Measurements from ENCODE around the gene COG5.
"Not testable (repeated sequence)": the region's sequence is repeated elsewhere in the genome, so short reads cannot be mapped to it uniquely, and the experiment has no call there.

Gene COG5

DNA sequence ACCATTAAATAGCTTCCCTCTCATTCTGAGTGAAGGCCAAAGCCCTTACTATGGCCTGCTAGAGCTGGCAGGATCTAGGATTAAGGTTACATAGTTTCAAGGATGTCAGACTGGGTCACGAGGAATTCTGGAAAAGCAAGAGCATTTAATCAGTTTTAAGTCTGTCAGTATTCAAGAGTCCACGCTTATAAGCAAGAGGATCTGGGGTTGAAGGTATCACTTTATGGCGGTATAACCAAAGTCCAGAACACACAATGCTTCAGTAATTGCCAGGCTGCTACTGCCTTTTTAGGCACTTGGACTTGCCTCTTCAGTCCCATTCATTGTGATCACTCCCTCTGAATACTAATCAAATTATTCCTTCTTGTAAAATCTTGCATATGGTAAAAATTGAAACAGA is 293.9 kb downstream of the COG5 start:
- DNase-seq, result no peak

DNA sequence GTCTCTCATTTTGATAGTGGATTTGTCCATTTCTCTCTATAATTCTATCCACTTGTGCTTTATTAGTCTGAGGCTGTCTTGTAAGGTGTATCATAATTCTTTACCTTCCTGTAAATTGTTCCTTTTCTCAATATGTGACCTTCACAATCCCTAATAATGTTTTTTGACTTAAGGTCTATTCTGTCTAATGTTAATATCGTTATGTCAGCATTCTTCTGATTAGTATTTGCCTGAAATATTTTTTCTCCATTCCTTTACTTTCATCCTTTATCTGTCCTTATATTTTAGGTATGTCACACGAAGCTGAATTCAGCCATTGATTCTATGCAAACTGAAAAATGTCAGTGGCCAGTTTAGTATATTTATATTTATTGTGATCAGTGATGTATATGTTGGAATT is 295.1 kb downstream of the COG5 start:
- no peak for DNase-seq

DNA sequence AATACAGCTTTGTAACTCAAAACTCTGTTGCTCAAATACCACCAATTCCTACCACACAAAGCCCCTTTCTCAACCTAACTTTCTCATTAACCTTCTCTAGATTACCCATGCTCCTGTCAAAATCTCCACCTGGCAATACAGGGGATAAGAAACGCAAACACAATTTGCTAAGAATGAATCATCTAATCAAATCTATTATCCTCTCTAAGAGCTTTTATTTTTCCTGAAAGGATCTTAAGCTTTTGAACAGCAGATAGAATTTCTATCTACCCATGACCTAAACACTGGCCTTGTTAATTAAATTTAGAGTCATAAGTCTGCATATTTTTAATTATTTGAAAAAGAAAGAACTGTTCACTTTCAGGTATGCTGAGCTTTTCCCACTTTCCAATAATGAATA is 296.6 kb downstream of the COG5 start:
- DNase-seq, result no peak

DNA sequence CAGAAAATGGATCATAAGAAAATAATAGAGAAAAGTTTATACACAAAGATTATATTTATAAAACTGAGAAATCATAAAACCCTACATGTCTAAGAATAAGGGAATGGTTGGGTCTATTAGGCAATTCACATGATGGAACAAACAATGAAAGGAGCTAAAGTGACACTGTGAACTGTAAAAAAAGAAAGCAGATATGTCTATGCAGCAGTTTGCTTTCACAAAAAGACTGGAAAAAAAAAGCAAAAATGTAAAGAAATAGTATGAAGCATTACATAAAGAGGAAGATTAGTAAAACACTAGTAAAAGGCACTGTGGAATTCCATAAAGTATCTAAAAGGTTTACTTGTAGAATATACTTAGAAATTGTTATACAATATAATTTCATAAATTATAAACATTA is 299.0 kb downstream of the COG5 start:
- no peak for DNase-seq

DNA sequence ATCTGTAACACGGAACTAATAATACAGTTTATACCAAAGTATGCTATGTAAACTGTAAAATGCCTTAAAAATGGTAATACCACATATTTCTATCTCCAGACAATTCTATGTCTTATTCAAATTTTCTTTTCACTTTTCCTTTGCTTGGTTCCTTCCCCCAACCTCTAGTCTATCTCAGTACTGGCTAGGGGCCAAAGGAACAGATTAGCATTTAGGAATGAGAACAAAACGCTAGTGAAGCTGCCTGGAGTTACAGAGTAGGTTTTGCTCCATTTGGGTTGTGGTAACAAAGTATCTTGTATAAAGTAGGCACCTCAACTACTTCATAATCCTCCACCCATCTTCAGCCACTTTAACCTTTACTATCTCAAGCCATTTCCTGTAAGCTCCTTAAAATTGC is 300.9 kb downstream of the COG5 start:
- DNase-seq, result no peak

DNA sequence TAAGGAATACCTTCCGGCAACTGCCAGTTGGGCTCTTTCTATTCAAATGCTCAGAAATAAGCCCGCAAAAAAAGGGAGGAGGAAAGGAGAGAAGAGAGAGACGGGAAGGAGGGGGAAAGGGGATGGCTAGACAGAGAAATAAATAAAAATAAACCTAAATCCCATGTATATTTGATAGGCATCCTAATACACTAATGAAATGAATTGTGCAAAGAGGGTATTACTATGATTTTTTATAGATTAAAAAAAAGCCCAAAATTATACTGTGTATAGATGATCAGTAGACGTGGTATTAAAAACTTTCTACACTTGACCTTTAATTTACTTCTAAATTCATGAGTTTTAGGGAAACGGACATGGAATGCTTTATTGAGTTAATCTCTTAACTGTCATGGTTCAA is 305.0 kb downstream of the COG5 start:
- DNase-seq, result no peak

DNA sequence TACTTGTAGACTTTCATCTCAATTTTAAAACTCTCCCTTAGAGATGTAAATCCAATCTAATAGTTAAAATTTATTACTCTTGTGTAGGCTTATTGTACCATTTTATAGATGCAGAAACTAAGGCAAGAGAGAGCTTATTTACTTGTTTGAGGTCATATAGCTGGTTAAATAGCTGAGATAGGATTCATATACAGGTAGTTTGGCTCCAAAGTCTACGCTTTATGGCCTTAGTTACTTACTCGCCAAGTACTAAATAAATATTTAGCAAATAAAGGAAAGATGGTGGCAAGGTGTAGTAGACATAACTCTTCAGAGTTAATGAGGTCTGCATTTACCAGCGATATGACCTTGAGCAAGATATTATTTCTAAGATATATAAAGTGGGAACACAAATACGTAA is 308.1 kb downstream of the COG5 start:
- no peak for DNase-seq

DNA sequence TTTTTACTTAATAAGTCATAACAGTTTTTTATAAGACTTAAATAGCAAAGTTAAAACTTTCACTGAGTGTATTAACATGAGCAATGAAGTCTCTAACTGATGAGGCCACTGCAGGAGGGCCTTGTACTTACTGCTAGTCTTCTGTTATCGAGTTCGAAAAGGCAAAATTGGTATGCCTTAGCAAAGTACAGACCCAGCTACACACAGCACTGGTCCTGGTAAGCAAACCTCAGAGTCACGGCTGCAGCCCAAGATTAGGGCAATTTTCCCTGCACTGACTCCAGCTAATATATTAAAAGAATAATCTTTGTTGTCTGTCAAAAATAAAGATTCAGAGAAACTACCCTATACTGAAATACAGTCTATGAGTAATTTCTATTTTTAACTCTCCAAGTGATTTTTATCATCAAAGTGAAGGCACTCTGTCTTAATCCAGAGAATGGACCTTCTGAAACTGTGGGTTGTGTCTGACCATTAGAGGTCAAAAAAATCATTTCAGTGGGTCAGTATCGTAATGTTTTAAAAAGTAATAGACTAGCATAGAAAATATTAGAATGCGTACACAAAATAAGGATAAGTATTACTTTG is 309.2 kb downstream of the COG5 start:
- no peak for DNase-seq

DNA sequence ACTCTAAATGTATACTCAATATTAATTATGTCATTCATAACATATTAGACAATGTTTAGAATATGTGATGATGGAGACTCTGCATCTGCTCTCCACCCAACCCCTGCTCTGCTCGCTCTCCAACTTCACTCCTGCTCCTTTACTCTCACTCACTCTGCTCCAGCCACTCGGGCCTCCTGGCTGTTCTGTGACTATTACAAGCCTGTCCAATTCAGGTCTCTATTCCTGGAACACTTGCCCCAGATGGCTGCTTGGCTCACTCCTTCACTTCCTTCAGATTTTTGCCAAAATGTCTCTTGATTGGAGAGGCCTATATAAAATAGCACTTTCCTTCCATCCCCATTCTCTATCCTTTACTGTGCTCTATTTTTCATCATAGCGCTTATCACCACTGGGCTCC is 310.1 kb downstream of the COG5 start:
- no peak for DNase-seq

DNA sequence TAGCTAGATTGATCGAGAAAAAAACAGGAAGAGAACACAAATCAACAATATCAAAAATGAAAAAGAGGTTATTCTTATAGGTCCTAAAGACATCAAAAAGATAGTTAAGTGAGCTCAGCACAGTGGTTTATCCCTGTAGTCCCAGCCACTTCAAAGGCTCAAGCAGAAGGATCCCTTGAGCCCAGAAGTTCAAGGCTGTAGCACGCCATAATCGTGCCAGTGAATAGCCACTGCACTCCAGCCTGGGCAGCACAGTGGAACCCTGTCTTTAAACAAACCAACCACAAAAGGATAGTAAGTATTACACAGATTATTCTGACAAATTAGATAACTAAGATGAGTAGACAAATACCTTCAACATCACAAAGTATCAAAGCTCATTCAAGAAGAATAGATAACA is 311.8 kb downstream of the COG5 start:
- no peak for DNase-seq

DNA sequence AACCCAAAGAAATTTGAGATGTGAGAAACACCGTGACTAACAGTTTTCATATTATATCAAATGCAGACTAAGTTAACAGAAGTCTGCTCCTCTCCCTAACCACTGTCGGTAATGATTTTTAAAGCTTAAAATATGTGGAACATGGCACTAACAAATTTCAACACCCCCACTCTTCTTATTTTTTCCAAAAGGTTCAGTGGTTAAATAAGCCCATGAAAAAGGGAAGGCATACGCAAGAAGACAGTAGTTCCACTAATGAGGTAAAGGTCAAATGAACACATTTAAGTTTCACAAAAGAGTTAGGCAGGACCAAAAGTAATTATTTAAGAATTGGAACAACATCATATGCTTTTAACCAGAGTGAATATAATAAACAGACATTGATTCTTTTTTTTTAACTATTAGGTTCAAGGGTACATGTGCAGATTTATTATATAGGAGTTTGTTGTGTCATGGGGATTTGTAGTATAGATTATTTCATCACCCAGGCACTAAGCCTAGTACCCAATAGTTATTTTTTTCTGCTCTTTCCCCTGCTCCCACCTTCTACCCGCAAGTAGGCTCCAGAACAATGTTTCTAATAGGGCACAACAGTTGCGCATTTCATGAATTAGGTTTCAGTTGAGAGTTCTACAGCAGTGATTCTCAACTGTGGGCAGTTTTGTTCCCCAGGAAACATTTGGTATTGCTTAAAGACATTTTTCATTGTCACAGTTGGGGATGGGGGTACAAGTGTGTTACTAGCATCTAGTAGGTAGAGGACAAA is 315.0 kb downstream of the COG5 start:
- peak in 2 of 4 experiments; percentile 10 to 18 for DNase-seq

DNA sequence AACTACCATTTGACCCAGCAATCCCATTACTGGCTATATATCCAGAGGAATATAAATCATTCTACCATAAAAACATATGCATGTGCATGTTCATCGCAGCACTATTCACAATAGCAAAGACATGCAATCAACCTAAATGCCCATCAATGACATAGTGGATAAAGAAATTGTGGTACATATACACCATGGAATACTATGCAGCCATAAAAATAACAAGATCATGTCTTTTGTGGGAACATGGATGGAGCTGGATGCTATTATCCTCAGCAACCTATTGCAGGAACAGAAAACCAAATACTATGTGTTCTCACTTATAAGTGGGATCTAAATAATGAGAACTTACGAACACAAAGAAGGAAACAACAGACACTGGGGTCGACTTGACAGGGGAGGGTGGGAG is 316.9 kb downstream of the COG5 start:
- not testable (repeated sequence) for DNase-seq

DNA sequence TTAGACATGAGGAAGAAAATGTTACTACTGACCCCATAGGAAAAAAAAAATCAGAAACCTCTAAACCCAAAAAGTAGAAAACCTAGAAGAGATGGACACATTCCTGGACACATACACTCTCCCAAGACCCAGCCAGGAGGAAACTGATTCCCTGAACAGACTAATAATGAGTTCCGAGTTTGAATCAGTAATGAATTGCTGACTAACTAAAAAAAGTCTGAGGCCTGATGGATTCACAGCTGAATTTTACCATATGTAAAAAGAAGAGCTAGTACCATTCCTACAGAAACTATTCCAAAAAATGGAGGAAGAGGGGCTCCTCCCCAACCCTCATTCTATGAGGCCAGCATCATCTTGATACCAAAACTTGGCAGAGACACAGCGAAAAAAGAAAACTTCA is 319.1 kb downstream of the COG5 start:
- no peak for DNase-seq

DNA sequence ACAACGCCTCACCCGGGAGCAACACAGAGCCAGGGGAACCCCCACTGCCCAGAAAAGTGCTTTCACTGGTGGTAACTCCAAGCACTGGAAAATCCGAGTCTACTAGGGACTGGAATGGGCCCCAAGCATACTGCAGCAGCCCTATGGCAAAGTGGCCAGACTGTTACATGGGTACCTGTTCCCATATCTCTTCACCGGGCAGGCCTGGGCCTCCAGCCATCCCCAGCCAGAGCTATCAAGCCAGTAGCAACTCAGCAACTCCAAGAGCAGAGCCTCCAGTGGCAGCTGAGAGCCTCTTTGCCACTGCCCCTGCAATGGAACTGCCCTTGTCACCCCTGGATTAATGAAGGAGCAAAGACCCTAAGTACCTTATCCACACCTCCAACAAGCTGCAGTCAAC is 321.5 kb downstream of the COG5 start:
- DNase-seq, result no peak

DNA sequence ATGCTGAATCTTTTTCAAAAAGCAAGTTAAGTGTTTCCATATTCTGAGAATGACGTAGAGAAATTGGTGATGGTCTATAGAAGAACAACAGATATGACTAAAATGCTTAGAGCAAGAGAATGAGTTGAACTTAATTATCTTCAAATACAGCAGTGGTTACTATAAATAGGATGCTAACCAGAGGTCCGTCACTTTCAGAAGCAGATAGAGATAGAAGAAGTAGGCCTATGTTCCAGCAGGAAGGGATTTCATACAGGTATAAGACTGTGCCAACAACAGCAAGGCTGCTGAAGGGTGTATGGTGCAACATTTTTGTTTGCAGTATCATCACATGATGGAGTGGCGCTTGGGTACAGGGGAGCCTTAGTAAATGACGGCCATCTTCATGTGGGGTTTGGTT is 326.3 kb downstream of the COG5 start:
- no peak for DNase-seq

DNA sequence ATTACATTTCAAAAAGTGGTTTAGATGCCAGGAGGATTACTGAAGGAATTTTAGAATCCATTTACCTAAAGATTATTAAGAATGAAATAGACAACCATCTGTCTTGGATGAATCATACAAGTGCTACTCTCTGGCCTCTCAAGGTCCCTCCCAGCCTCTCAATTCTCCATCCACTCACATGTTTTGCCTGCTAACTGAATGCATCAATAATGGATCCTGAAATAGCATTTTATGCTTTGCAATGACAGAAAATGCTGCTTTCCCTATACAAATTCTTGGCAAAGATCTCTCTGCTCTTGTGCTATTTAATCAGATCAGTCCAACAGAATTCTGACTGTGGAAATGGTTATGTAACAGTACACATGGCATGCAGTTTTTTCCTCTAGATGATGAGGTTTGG is 326.9 kb downstream of the COG5 start:
- DNase-seq, result no peak

DNA sequence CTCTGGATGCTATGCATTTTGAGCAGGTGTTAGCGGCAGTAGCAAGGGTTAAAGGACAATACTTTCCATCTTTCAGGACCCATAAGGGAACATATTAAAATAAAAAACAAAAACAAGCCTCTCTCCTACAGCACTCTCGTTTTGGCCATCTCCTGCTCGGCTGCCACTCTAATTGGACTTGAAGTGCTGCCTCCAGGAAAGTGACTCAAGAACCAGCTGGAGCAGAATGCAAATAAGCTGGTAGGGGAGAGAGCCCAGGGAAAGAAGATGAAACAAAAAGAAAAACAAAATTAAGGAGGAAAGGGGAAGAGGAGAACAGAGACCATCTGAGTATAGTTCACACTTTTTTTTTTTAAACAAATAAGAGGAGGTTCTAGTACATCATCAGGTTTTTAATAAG is 329.3 kb downstream of the COG5 start:
- DNase-seq, result no peak

DNA sequence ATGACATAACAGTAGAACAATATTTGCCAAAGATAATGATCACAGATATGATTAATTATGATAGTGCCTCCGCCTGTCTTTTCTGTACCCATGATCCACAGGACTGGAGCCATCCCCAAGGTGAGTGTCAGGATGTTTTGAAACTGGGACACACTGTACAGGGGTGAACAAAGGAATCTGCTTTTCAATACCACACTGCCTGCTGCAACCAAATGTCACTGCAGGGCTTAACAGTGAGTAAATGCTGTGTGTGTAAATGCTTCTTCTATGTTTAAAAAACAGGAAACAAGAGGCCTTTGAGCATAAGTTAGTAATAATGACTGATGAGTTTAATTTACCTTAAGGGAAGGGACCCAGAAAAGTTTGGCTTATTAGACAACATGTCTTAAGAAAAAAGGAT is 329.7 kb downstream of the COG5 start:
- no peak for DNase-seq

DNA sequence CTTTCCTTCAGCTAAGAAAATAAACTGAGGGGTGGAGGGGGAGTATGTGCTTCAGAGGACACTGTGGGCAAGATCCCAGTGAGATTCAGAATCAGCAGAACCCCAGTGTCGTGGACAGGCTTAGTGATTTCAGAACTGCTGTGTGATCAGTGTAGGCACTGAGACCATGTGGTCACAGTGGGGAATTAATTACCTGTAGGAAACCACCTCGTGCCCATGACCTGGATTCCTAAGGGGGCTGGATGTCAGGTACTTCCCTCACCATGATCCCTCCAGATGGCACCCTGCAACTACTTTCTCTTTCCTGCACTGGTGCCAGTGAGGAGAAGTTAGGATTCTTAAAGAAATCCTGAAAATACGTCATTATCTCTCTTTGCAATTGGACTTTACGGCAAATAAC is 330.5 kb downstream of the COG5 start:
- no peak for DNase-seq

DNA sequence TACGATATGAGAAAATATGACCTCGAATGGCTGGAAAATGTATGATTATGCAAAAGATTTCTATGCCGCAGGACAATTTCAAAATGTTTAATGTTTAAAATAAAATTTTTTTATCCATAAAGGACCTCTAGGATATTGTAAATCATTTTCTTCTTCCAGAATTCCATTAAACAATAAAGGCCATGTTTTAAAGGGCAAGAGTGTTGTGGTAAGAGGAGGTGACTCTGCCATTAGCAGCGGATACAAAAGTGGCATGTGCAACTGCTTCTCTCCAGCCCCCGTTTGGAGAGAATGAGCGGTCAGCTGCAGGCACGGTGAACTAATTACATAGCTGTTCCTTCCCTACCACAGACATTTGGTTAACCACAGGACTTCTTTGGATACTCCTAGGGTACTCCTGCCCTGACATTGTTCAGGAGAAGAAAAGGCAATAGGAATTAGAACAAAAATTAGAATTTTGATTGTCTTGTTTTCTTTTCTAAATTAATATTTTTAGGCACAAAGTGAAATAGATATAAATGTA is 331.1 kb downstream of the COG5 start:
- DNase-seq, result no peak

DNA sequence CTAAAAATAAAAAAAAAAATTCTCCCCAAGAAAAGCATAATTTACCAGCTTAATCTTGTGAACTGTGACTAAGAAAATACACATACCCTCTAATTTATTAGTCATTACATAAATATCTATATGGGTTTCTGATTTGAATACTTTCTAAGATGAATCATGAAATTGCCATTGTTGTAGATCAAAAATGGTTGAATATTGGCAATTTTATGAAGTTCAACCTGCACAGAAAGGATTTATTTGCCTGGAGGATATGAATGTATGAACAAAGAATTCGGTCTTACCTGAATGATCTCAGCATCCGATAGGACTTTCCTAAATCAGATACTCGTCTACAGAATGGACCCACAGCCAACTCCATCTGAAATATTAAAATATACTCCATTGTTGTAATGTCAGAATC is 333.4 kb downstream of the COG5 start:
- DNase-seq, result no peak

DNA sequence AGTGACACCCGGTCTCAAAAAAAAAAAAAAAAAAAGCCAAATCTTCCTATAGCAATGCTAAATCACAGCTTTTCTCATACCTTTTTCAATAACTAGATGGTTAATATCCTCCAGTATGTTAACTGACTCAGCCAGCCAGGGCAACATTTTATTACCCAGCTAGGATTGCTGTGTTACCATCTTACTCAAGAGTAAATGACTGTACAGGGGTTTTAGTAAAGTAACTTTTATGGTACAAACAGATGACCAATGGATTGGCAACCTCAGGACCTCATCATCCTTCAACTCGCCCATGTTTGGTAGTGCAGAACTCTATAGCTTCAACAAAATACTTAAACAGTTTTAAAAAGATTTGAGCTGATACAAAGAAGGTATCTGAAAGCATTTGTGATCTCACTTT is 335.4 kb downstream of the COG5 start:
- DNase-seq, result no peak

DNA sequence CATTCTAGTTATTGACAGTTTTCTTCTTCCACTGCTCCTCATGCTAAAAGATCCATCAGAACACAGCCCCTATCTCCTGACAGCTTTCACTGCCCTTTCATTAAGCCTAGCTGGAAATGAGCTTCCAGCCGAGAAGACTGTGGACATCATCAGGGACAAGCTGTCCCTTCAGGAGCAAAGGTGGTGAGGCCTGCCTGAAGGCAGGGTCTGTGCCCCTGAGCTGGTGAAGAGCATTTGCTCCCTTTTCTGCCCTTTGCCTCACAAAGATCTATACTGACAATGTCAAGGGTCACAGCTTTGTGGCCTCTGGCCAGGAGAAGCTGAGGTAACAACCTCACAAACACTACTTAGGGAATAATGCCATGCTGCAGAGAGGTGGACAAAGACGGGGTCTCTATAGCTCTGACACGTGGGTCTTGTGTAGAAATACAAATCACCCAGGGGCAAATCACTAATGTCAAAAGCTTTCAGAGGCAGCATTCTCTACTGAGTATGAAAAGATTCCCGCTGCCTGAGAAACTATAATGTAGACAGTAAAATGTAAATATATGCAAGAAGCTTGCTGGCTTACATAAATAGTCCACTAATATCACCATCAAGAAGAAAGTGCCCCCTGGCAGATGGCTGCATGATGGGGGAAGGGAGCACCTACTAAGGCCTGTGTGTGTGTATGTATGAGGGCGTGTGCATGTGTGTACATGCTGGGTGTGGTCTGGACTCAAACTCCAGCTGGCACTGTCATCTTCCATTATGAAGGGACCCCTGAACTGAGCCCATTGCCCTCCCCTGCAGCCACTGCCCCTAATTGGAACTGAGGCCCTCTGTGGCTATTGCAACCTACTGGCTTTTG is 339.1 kb downstream of the COG5 start:
- DNase-seq, result no peak

DNA sequence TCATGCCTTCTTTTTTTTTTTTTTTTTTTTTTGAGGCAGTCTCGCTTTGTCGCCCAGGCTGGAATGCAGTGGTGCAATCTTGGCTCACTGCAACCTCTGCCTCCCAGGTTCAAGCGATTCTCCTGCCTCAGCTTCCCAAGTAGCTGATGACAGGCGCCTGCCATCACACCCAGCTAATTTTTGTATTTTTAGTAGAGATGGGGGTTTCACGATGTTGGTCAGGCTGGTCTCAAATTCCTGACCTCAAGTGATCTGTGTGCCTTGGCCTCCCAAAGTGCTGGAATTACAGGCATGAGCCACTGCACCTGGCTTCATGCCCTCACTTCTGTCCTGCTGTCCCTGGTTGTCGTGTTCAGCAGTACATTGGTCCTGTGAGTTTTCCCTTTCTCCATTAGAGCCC is 342.9 kb downstream of the COG5 start:
- not testable (repeated sequence) for DNase-seq
